C4-2B (cell line): ENCODE results near the gene WWOX.
"Not testable (repeated sequence)": the region's sequence is repeated elsewhere in the genome, so short reads cannot be mapped to it uniquely, and the experiment has no call there.

Experiments
- H3K27ac ChIP-seq: fragments of 450-650 bp; 2 replicates; pipeline ENCODE4 v1.5.1; 2017
- CTCF ChIP-seq: fragments of 450-650 bp; conservative IDR thresholded peaks from 2 replicates; pipeline ENCODE4 v1.5.1; 2017; ENCODE audit warnings: mild to moderate bottlenecking
- ZFX ChIP-seq: fragments of 450-650 bp; IDR thresholded peaks from 2 replicates; pipeline ENCODE4 v1.6.1; 2017

WWOX gene

GRCh38 chr16:79045191-79045590 is 945.7 kb downstream of the WWOX start:
- TF ChIP-seq ZFX = no peak
- TF ChIP-seq CTCF = no peak
- H3K27ac ChIP-seq = no peak overlapping the region

GRCh38 chr16:79047337-79047736 is 947.9 kb downstream of the WWOX start:
- H3K27ac ChIP-seq = no peak overlapping the region
- TF ChIP-seq CTCF = peak; percentile 72
- TF ChIP-seq ZFX = no peak

DNA sequence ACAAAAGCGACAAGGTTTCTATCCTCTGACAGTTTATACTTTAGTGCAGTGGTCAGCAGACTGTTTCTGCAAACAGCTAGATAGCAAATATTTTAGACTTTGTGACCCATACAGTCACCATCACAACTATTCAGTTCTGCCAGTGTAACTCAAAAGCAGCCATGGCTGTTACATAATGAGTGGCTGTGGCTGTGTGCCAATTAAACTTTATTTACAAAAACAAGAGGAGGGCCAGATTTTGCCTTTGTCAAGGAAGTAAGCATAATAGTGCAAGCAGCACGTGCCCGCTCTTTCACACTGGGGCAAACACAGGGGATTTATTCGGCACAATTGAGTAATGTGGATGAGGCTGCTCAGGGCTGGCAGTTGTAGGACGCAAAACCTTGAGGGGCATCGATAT is 949.6 kb downstream of the WWOX start:
- no peak overlapping the region for H3K27ac ChIP-seq
- TF ChIP-seq CTCF (no peak), ZFX (no peak)

- no peak overlapping the region for H3K27ac ChIP-seq
- no peak for TF ChIP-seq CTCF
- TF ChIP-seq ZFX = no peak
Observed at GRCh38 chr16:79050063-79050462, 950.6 kb downstream of the WWOX start.

DNA sequence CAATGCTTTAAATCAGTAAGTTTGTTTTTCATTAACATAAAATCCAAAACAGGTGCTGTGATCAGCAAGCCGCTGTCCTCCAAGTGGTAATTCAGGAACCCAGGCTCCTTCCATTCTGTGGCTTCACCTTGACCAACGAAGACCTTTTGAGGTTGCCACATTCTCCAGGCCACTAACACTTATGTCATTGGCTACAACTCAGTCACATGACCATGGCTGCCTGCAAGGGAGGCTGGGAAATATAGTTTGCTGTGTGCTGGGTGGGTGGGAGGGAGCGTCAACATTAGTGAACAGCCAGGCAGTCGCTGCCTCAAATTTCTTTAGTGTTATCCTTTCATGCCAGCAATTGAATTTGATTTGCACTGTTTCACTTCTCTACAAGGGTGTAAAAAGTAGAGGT is 951.9 kb downstream of the WWOX start:
- TF ChIP-seq ZFX (no peak), CTCF (no peak)
- H3K27ac ChIP-seq = no peak overlapping the region

DNA sequence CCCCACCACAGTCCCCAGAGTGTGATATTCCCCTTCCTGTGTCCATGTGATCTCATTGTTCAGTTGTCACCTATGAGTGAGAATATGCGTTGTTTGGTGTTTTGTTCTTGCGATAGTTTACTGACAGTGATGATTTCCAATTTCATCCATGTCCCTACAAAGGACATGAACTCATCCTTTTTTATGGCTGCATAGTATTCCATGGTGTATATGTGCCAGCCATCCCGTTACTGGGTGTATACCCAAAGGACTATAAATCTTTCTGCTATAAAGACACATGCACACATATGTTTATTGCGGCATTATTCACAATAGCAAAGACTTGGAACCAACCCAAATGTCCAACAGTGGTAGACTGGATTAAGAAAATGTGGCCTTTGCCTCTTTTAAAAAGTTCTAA is 952.7 kb downstream of the WWOX start:
- H3K27ac ChIP-seq = not testable (repeated sequence)

DNA sequence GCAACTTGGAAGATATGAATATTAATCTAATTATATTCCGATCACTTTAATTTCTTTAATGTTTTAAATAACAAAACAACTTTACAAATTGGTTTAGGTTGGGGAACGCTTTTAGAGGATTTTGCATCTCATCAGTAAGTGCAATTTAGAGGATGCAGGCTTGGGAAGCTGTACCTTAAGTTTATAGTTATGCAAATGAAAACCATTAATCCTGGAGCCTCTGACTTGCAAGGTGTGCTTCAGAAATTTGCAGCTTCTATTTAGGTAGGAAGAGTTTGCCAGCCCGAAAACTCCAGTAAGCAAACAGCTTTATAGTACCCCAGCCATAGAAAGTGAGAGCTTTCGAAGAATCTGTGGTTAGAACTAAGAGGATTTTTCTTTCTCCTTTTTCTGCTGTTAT is 954.1 kb downstream of the WWOX start:
- no peak overlapping the region for H3K27ac ChIP-seq
- TF ChIP-seq ZFX = no peak
- TF ChIP-seq CTCF = no peak

DNA sequence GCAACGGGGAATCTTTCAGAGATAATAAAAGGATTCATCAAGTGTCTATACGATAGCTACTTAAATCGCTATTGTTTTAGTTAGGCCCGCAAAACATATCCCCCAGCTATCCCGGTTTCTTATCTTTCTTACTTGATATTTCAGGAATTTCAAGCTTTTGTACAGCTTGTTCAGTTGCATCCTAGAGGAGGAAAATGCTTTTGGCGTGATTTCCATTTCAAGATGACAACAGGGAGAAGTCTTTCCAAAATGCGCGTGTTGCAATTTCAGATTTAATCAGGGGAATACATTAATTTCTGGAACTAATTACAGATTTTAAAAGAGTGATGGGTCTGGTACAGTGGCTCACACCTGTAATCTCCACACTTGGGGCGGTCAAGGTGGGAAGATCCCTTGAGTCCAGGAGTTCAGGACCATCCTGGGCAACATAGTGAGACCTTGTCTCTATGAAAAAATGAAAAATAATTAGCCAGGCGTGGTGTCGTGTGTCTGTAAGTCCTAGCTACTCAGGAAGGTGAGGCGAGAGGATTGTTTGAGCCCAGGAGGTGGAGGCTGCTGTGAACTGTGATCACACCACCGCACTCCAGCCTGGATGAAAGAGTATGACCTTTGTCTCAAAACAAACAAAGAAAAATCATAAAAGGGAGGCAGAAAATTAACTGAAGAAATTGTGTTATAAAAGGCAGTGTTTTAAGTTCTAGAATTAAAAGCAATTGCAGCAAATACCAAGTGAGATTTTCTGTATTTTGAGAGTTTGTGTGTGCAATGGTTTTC is 954.9 kb downstream of the WWOX start:
- H3K27ac ChIP-seq = no peak overlapping the region

More for the DNA sequence above, 954.9 kb downstream of the WWOX start:
- no peak for TF ChIP-seq CTCF
- TF ChIP-seq ZFX = no peak
